GM18870 (cell line): ENCODE results near the gene CEP72.
"Not testable (repeated sequence)": the region's sequence is repeated elsewhere in the genome, so short reads cannot be mapped to it uniquely, and the experiment has no call there.

Source experiments
- ATAC-seq: cut with Tn5 transposase; IDR thresholded peaks from one replicate; pipeline ENCODE4 v1.9.1; 2021; ENCODE audit warnings: moderate library complexity; ENCODE audit not compliant: unreplicated experiment

Gene CEP72

DNA sequence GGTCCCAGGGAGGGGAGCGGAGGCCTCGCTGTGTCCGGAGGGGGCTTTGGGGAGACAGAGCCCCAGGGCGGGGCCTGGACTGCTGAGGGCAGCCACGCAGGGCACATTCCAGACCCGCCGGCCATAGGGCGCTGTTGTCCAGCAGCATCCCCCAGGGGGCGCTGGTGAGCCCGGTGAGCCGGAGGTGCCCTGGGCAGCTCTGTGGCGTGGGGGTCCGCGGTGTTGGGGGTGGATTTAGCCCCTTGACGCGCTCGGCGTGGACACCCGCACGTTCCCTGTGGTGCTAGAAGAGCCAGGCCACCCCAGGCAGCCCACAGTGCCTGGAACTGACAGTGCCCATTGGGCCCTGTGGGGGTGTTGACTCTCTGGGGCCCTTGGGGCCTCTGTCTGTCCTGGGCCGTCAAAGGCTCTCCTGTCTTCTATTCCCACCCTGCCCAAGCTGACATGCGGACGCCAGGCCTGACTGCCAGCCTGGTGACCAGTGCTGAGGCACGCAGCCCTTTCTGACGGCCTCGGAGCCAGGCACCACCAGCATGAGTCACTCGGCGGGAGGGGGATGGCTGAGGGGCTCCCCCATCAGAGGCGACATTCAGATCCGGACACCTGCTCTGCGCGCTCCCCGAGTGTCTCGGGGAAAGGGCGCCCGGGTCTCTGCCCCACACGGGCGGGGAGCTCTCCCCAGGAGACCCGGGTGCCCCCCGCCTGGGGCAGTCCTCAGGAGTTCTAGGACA, 57.1 kb downstream of the CEP72 start:
- no peak for ATAC-seq

DNA sequence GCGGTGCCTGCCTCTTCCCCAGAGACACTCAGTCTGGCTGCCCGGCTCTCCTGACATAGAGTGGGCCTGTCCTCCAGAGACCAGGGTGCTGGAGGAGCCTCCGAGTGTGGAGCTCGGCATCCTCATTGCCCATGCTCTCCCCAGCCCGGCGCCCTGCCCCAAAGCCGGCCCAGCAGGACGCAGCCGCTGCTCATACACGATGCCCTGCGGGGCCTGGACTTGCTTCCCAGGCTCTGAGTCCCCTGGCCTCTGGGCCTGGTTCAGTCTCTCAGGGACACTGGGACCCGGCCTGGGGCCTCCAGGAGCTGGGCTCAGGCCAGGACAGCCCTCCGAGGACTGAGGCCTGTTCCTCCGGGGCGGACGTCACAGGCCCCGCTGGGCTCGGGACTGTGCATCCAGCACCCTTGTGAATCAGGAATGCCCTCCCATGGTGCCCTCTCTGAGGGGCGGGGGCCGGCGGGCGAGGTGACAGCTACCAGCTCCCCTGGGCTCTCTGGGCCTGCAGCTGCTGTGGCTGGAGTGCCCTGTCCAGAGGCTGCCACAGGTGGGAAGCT, 57.8 kb downstream of the CEP72 start:
- ATAC-seq = no peak

DNA sequence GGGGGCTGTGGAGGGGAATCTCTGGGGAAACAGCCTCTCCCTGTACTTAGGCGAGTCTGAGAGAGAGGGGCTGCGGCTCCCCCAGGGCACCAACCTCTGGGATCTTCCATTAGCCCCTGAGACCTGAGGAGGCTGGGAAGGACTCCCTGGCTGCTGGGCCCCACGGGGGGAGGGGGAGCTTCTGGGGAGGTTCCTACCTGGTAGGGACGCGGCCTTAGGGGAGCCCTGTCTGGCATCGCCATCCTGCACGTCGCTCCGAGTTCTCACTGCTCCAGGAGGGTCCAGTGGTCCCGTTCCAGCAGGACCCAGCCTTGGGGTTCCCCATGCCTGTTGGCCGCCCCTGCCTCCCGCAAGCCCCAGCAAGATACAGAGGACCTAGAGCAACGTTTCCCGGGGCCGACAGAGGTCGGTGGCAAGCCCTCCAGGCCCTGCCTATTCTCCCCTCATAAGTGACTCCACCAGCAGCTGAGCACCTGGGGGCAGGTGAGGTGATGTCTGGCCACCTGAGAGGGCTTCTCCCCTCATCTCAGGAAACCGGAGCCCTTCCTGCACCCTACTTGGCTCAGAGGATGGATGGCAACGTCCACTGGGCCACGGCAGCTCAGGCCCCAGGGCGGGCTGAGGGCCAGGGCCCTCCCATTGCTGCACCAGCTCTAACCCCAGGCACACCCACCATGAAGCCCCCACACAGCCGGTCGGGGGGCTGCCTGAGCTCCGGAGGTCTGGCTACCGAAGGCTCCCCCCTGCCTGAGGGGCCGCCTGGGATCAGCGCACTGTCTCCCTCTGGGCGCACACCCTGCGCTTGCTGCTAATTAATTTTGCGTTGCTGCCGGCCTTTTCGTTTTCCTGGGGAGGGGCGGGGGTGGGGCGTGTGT, 58.5 kb downstream of the CEP72 start:
- ATAC-seq = no peak

DNA sequence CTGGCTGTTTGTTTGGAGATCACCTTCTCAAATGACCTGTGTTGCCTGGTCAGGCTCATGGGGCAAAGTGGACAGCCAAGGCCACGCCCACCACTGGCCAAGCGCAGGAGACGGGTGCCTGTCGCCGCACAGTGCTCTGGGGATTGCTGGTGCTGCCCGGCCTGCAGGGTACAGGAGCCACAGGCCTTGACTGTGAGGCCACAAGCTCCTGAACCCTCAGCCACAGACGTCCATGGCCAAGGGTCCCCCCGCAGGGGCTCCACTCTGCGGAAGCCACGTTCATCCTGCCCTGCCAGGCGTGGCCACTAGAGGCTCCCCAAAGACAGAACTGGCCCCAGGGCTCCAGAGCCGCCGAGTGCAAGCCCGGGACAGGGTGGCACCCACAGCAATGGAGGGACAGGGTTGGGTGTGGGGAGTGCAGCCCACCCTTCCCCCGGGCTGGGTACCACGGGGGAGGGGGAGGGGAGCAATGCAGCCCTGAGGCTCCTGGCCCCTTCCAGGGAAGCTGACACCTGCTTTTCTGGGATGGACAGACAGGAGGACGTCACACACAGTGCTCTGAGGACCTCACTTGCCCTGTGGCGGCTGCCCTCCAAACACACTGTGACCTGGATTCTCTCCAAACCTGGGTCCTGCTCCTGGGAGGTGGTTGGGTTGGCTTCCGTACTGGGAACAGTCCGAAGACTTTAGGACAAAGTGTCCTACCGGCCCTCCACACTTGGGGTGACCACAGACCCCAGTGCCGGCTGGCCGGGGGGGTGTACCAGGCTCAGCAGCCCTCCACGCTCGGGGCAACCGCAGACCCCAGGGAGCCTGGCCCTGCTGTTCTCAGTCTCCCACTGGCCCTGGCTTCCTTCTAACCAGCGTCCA, 59.6 kb downstream of the CEP72 start:
- no peak for ATAC-seq

DNA sequence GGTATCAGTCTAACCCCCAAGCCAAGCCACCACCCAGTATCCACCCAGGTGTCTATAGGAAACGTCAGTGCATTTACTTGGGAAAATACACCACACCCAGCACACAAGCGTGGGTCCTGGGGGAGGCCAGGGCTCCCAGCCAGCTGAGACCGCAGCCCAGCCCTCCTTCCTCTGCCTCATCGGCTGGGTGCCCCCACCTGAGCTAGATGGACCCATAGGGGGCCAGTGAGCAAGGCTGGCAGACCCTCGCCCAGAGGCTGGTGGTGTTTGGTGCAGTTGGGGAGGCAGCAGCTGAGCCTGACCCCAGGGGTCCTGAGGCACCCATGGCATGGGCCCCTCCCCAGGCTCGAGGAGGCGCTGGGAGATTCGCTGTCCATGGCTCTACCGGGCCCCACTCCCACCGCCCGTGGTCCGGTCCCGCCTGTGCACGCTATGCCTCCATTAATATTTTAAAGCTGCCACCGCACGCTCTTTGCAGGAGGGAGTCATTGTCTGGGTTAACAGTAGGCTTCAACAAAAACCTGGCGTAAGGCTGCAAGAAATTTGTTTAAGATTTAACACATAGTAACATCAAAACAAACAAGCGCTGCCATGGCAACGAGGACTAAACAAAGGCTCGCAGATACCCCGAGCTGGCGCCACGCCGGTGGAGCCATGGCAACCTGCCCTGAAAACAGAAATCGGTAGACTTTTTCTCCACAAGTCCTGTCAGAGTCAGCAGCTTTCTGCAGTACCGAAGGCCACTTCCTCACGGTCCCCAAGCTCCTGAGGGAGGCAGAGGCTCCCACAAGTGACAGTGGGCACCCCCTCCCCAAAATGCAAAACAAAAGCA, 60.4 kb downstream of the CEP72 start:
- ATAC-seq = no peak

DNA sequence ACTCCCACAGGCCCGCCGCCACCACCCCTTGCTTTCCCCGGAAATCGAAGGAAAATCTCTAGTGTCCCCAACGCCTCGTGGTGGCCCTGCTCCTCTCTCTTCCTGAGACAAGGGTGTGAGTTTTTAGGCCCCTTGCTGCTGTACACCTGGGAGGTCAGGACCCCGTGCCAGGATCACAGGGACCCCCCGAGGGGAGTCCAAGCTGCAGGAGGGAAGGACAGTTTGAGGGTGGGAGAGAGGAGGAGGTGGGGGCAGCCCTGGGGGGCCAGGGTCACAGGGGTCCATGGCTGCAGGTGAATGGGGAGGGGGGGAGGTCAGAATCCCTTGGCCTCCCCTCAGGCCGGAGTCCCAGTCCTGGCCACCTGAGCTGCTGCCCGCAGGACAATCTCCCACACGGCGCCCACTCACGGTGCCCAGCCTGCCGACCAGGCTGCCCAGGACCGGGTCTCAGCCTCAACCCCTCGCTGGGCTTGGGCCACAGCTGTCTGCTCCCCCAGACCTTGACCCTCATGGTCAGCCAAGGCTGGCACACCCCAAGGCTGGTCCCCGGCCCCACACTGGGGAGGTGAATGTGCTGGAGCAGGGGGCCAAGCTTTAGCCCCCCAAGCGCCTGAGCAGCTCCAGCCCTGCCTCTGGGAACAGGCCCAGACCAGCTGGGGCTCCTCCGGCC, 61.2 kb downstream of the CEP72 start:
- ATAC-seq = no peak

DNA sequence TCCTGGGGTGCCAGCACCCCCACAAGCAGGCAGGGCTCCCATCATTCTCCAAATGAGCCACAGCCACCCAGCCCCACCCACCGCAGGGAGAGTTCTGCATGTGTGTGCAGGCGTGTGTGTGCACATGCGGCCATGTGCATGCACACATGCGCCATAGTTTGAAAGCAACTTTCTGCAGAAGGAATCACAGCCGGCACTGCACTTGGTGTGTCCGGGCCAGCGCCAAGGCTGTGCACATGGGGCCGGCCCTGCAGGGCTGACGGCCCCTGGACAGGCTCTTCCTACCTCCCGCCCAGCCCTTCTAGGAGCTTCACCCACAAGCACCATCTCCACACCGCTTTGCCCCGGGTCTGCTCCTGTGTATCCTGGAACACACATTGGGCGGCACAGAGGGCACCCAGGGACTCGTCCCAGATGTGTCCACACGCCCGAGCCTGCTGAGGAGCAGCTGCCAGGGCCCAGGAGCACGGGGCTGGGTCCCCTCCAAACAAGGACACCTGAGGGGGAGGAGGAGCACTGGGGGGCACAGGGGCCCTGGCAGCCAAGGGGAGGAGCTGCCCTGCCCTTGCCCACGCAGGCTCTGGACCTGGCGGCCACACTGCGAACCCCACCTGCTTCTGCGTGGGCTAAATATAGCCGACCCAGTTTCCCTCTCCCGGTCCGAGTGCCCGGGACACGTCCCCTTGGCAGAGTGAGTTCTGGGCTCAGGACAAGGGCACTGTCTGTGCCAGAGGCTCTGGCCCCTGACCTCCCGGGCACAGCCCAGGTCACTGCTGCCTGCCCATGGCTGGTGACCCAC, 61.9 kb downstream of the CEP72 start:
- ATAC-seq = no peak

DNA sequence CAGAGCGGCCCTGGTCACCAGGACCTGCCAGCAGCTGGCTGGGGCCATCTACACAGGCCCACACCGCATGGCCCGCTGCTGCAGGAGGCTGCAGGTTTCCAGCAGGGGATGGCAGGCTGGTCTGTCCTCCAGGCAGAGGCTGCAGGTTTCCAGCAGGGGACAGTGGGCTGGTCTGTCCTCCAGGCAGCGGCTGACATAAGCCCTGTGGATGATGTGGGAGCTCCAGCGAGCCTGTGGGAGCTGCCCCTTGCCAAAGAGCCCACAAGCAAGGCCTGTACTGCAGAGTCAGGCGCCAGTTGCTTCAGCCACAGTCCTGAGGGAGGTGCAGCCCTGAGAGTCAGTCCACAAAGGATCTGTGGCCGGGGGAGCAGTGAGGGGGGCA, 62.5 kb downstream of the CEP72 start:
- ATAC-seq = no peak

DNA sequence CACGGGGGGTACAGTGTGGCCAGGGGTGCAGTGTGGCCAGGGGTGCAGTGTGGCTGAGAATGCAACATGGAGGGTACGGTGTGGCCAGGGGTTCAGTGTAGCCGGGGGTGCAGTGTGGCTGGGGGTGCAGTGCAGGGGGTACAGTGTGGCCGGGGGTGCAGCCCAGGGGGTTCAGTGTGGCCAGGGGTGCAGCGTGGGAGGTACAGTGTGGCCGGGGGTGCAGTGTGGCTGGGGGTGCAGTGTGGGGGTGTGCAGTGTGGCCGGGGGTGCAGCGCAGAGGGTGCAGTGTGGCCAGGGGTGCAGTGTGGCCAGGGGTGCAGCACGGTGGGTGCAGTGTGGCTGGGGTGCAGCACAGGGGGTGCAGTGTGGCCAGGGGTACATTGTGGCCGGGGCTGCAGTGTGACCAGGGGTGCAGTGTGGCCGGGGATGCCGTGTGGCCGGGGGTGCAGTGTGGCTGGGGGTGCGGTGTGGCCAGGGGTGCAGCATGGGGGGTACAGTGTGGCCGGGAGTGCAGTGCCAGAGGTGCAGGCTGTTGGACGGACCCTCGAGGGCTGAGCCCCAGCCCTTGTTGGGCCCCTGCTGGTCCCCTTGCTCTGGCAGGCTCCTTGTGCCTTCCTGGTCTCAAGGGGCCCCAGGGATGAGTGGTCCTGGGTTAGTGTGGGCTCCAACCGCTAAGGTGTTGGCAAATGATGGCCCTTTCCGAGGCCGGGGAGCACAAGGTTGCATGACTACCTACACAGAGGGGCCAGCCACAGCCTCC, 63.2 kb downstream of the CEP72 start:
- ATAC-seq = no peak

DNA sequence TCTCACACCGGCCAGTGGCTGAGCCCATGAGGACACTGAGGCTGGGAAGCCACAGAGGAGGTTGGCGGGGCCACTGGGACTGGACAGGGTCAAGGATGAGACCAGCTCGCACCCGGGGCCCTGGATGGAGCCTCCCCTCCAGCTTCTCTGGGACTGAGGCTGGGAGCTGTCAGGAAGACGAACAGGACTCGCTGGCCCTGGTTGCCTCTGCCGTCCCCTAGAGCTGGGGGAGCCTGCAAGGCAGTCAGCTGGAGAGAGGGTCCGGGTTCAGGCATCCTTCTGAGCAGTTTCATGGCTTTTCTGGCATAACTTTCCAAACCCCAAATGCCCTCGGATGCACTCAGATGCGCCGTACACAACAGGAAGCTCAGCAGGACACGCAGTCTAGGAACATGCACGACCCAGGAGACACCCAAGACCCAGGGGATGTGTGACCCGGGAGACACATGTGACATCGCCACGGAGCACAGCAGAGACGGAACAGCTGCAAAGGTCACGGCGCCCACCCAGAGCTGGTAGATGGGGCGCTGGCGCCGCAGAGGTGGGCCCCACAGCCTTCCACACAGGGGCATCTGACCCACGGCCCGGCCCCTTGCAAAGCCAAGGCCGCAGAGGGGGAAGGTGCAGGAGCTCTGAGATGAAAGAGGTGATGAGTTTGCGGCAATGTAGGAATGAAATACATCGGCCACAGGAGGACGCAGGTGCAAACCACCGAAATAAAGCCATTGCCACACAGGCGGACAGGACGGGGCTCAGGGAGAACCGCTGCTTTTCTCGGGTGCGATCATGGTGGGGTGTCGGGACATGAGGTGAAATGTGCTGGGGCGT, 63.9 kb downstream of the CEP72 start:
- no peak for ATAC-seq

DNA sequence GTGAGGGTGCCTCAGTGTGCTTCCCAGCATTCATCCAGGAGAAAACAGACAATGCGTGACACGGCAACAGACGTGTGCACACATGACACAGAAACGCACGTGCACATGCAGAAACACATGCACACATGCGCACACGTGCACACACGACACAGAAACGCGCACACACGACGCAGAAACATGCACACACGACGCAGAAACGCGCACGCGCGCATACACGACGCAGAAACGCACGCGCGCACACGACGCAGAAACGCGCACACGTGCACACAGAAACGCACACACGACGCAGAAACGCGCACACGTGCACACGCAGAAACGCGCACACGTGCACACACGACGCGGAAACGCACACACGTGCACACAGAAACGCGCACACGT, 64.5 kb downstream of the CEP72 start:
- no peak for ATAC-seq

DNA sequence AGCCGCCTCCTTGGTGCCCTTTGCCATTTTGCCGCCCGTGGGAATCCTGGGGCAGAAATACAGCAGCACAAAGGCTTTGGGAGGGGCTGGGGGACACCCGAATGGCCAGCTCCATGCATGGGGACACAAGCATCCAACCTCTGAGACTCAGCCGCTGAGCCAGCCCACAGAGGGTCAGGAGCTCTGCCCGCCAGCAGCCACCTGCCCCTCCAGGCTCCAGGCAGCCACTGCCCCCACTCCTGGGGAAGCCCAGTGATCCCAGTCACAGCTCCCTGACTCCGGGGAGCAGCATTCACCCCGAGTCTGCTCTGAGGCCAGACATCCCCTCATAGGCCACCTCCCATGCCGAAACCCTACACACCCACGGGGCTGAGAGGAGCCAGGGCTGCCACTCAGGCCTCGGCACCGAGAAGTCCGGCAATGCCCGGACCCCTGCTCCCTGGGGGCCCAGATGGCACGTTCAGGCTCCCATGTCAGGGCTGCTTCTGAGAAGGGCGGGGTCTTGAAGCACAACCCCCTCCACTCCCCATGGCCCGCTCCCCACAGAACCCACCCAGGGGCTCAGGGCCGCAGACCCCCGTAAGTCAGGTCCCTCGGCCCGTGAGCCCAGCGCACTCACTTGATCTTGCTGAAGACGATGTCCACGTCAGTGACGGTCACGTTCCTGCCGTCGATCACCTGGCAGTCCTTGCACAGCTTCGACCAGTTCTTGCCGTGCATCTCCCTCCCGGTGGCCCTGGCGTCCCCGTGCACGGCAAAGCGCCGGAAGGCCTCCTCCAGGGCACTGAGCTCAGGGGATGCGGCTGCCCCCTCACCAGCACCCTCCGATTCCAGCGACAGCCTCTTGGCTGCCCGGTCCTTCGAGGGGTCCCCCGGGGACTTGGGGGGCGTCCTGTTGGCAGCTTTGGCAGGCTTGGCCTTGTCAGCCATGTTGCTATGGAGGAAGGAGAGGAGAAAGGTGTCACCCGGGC, 65.3 kb downstream of the CEP72 start:
- no peak for ATAC-seq

DNA sequence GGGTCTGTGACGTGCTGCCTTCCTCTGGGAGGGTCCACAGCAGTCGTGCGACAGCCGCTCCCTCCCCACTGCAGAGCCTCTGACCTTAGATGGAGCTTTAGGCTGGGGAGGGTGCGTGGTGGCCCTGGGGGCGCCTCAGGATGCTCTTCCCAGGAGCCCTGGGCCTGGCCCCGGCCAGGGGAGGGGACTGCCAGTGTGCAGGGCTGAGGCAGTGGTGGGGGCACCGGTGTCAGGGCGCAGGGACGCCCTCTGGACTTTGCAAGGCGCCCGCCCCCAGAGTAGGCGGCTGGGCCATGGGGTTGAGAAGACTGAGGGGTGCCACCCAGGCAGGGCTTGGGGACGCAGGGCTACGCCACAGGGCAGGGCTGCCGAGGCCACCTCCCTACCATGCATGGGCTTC, 66.4 kb downstream of the CEP72 start:
- not testable (repeated sequence) for ATAC-seq

DNA sequence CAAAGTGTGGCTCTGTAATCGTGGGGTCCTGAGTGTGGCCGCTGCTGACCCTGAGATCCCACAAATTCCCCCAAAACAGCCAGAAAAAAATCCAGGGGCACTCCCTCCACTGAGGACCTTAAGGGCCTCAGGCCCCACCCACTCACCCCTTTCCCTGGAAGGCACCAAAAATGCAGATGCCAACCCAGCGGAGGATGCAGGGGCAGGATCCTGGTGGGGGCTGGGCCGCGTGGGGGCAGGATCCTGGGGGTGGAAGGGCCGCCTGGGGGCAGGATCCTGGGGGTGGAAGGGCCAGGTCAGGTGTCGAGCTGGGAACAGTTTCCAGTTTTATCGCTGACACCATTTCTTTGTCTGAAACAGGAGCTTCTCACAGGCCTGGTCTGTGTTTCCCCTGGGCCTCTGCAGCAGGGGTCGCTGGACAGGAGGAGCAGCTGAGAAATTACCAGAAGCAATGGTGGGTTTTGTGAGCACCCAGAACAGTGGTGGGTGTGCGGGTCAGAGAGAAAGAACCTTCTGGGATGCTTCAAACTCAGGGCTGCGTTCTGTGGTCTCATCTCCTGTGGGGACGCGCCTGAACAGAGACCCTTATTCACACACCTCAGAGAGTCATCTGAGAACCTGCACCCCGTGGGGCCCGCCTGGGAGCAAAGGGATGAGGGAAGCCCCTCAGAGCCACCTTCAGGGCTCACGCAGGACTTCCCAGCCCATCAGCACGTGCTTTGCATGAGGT, 67.2 kb downstream of the CEP72 start:
- ATAC-seq = not testable (repeated sequence)

DNA sequence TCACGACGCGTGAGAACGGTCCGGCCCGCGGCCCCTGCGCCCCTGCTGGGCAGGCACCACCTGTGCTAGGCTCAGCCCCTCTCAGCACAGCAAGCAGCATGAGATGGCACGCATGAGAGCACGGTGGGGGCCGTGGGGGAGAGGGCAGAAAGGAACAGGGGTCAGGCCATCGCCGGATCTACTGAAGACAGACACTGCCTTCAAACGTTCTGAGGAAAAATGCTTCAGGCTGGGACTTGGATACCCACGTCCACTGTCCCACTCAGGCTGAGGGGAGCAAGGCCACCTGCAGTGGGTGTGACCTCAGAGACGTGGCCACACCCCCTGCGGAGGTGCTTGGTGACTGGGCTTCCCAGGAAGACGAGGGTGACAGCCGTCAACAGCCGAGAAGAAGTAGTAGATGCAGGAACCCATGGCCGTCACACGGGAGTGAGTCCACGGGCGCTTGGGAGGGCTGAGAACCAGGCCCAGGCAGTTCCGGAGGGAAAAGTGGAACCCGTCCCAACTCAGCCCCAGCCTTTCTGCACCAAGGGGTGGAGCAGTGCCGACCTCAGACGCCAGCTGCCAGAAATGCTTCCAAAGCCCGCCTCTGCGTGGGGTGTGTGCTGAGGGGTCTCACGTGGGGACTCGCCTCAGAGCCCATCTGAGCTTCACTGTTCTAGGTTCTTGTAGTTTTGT, 68.1 kb downstream of the CEP72 start:
- ATAC-seq = not testable (repeated sequence)
